Dedifferentiated amniotic fluid mesenchymal stem cell (primary cell): Measurements from ENCODE around the gene MAP3K5.
"Not testable (repeated sequence)": the region's sequence is repeated elsewhere in the genome, so short reads cannot be mapped to it uniquely, and the experiment has no call there.

ENCODE experiments used
- DNase-seq: peaks from one replicate; pipeline ENCODE4 v3.0.0-alpha.2; 2016; ENCODE audit errors: extremely low spot score

MAP3K5 gene

GRCh38 chr6:136721467-136721866, 70.8 kb downstream of the MAP3K5 start:
- no peak for DNase-seq

- DNase-seq, result no peak
Observed at GRCh38 chr6:136720045-136720770, 72.1 kb downstream of the MAP3K5 start.

DNA sequence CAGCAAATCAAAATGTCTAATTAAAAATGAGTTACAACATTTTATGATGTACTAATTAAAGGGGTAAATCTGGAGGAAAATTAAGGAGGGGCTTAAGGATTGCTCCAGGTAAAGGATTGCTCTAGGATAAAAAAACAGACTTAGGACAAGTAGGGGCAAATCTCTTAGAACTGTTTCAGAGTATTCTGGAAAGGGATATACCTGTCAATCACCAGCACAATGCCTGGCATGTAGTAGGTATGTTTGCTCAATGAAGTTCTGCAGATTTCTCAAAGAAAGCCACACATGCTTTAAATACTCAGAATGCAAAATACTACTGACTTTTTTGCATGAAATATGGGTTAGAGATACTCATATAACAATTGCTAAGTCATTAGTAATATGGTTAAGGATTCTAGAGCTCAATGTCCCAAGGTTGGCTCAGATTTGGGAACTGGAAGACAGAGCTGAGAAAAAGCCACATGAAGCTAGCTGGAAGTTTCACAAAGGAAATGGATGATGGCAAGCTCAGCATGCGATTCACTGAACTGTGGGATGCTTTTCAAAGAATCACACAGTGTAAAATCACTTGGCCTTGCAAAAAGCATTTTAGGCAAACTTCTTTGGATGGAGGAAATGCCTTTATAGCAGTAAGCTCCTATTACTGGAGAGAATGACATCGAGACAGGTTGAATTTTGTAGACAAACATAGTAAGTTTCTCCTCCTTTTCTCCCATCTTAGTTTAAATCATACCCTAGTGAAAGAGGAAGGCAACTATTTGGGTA, 72.8 kb downstream of the MAP3K5 start:
- no peak for DNase-seq

DNA sequence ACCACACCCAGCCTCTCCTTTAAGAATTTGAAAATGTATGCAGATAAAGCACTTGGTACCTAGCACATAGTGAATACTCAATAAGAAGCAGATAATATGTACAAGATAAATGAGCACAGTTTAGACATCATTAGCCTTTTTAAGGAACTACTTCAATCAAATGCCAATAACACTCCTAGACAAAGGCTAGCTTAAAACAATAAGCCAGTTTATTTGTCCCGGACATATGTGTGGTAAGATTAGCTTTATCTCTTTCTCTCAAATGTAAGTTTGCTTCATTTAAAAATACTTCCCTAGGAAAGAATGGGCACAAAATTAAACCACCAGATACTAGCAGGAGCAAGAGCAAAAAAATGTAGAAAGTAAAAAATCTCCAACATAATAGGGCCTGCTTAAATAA, 73.8 kb downstream of the MAP3K5 start:
- DNase-seq, result no peak

- no peak for DNase-seq
Observed at GRCh38 chr6:136717716-136717990, 74.6 kb downstream of the MAP3K5 start.

DNA sequence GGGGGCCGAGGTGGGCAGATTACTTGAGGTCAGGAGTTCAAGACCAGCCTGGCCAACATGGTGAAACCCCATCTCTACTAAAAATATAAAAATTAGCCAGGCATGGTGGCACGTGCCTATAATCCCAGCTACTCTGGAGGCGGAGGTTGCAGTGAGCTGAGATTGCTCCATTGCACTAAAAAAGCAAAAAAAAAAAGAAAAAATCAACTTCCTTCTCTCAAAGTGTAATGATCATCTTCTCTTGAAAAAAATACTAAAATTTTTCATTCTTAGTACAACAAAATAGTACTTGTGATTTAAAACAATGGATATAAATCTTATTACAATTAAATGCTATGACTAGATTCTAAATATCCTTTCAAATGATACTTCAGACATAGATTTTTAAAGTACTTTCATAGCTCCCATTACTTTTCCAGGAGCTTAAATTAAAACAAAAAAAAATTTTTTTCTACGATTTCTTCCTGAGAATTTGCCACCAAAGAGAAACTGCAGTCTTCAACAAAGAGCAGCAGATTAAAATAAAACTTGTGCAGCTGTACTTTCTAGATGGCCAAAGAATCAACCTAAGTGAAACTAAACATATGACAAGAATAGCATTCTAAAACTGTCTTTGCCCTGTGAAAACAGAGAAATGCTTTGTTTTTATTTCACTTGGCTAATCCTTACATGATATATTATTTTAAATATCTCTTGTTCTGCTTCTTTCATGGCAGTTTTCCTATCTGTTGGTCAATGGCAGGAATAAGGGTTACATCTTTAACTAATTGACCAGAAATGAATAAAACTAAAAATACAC, 75.2 kb downstream of the MAP3K5 start:
- DNase-seq, result no peak

- not testable (repeated sequence) for DNase-seq
Observed at GRCh38 chr6:136712642-136713041, 79.6 kb downstream of the MAP3K5 start.

- DNase-seq, result no peak
Observed at GRCh38 chr6:136711644-136712043, 80.6 kb downstream of the MAP3K5 start.

DNA sequence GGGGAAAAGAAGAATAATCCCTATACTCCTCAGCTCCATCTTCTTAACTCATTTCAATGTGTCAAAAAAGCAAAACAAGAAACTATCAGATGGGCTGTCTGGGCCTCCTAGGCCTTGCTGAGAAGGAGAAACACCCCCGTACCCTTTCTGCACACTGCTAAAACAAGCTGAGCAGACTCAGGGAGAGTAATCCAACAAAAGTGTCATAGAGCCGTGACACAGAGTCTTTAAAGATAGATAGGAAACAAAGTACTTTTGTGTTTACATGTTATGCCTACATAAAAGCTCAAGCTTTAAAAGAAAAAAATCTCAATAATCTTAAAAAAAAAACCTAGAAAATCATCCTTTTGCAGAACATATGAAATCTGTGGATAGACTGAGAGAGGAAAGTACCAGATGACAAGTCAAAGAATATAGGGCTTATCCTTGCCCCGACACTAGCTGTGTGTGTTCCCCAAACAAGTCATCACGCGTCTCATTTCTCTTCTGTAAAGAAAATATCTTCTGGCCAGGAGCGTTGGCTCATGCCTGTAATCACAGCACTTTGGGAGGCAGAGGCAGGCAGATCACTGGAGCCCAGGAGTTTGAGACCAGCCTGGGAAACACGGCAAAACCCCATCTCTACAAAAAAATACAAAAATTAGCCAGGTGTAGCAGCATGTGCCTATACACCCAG, 81.3 kb downstream of the MAP3K5 start:
- no peak for DNase-seq

- no peak for DNase-seq
Observed at GRCh38 chr6:136709429-136709828, 82.8 kb downstream of the MAP3K5 start.

GRCh38 chr6:136706430-136706829, 85.8 kb downstream of the MAP3K5 start:
- DNase-seq, result no peak

- no peak for DNase-seq
Observed at GRCh38 chr6:136703331-136703865, 88.9 kb downstream of the MAP3K5 start.

- no peak for DNase-seq
Observed at GRCh38 chr6:136701045-136701444, 91.2 kb downstream of the MAP3K5 start.

DNA sequence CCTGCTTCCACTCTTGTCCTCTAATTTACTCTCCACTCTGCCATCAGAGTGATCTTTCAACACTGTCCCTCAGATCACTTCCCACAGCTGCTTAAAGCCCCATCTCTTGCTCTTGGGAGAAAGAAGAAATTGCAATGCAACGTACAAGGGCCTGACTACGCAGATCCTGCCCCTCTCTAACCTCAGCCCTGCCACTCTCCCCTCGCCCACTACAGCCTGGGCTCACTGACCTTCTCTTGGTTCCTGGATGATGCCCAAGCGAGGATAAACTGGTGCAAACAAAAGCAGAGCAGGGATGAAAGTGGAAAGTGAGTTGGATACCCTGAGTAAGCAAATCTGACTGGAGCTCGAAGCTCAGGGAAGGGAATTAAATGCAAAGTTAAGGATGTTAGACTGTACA, 92.9 kb downstream of the MAP3K5 start:
- no peak for DNase-seq

GRCh38 chr6:136696783-136697364, 95.4 kb downstream of the MAP3K5 start:
- DNase-seq, result no peak

DNA sequence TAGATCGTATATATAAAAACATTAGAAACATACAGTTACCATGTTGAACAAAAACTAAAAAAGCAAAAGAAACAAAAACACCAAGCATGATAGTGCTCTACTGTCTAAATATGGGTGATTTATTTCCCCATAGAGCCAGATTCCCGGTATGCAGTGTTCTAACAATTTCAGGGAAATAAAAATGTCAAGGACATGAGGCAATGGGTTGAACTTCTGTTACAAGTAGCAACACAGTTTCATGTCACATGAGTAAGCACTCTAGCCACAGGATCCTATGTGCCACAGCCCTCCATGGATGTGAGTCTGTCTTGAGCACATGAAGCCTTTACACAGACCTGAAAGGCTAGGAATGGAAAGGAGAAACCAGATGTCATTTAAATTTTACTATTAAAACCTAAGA, 96.0 kb downstream of the MAP3K5 start:
- DNase-seq, result no peak

DNA sequence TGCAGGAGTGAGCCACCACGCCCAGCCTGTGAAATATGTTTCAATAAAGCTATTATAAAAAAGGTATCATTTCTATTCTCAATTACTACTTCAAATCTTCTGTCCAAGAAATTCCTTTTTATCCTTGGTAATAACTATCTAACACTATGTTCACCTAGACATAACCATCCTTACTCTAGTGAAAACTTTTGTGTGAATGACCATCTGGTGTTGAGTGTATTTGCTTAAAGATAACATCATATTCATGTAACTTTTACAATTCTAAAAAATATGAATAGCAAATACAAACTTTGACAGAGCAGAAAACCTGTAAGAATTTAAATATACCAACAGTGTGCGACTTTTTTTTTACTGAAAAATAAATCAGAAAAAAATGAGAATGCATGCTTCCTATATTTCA, 96.9 kb downstream of the MAP3K5 start:
- DNase-seq, result no peak

DNA sequence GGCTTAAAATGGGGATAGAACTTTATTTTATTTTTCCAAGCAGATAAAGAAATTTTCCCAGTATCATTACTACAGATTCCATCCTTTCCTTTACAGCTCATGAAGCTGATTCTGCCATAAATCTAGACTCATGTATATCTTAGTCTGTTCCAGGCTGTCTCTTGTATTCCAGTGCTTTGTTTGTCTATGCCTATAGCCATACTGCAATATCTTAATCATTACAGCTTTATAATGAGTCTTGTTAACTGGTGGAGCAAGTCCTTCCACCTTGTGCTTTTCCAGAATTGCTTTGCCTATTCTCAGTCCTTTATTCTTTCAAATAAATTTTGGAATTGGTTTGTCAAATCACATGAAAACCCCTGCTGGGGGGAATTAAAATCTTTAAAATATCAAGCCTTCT, 99.2 kb downstream of the MAP3K5 start:
- no peak for DNase-seq

- DNase-seq, result not testable (repeated sequence)
Observed at GRCh38 chr6:136687894-136688293, 104.4 kb downstream of the MAP3K5 start.

GRCh38 chr6:136685540-136686108, 106.7 kb downstream of the MAP3K5 start:
- no peak for DNase-seq

GRCh38 chr6:136684466-136684865, 107.8 kb downstream of the MAP3K5 start:
- no peak for DNase-seq
